Fibroblast of lung (primary cell): ENCODE measurements around the gene TTLL4.

ENCODE experiments used
- CTCF ChIP-seq, 2 donors: IDR thresholded peaks in 1 of 2; conservative IDR thresholded peaks in 1 of 2; 1 replicate in 1 of 2; 2 replicates in 1 of 2; pipeline ENCODE4 v1.5.1; 2011 to 2012; ENCODE audit warnings: low read length in 2 of 2, control low read depth in 1 of 2, inconsistent platforms in 1 of 2, low read depth in 1 of 2, mild to moderate bottlenecking in 1 of 2
- EZH2 ChIP-seq: IDR thresholded peaks from 2 replicates; pipeline ENCODE4 v1.5.1; 2012; ENCODE audit warnings: low read length, control low read depth, mild to moderate bottlenecking; ENCODE audit errors: missing control alignments

GRCh38 chr2:218713922-218714321 is 3.3 kb downstream of the TTLL4 start:
- no peak for TF ChIP-seq CTCF (conservative IDR thresholded peaks at IDR 0.05 in 1 of 2, IDR thresholded peaks at IDR 0.05 in 1 of 2; ENCODE audit: low read depth in 1 of 2, low read length in 2 of 2)
- TF ChIP-seq EZH2, result no peak
